DOHH2 (cell line): ENCODE measurements around the gene ATMIN.

Source experiments
- CTCF ChIP-seq: fragments of 200-600 bp; sonication (generic); IDR thresholded peaks from one replicate; pipeline ENCODE4 v1.5.1; 2014; ENCODE audit warnings: antibody characterized with exemption, mild to moderate bottlenecking, low read depth, low read length; ENCODE audit not compliant: poor library complexity, severe bottlenecking
- EZH2phosphoT487 ChIP-seq: fragments of 200-600 bp; sonication (generic); IDR thresholded peaks from 2 replicates; pipeline ENCODE4 v1.6.1; 2017; ENCODE audit warnings: borderline replicate concordance, mild to moderate bottlenecking, antibody characterized with exemption, low read length, moderate library complexity, mixed read lengths

GRCh38 chr16:81069063-81069462, 33.4 kb downstream of the ATMIN start:
- no peak for TF ChIP-seq CTCF
- TF ChIP-seq EZH2phosphoT487, result no peak
